HepG2 (cell line): ENCODE measurements around the gene PRRT1. TPM values are rescaled to one million over a fixed set of nuclear protein-coding genes. Genes with fewer than 3 reads are reported as not detected.

Source experiments
- CENPX ChIP-seq: sonication (generic); formaldehyde crosslinking; IDR thresholded peaks from 2 replicates; pipeline ENCODE4 v1.9.0; 2021; ENCODE audit warnings: mild to moderate bottlenecking, missing genetic modification reagents, moderate library complexity
- GABPB1 ChIP-seq: IDR thresholded peaks from 2 replicates; pipeline ENCODE4 v1.6.1; 2016; ENCODE audit warnings: mild to moderate bottlenecking, missing genetic modification reagents, moderate library complexity, missing compliant biosample characterization
- MED1 ChIP-seq: sonication (generic); formaldehyde crosslinking; IDR thresholded peaks from 2 replicates; pipeline ENCODE4 v1.4.0; 2020; ENCODE audit warnings: missing genetic modification reagents
- NR2C2 ChIP-seq: sonication (generic); formaldehyde crosslinking; IDR thresholded peaks from 2 replicates; pipeline ENCODE4 v1.4.0; 2020; ENCODE audit warnings: missing genetic modification reagents, mild to moderate bottlenecking, moderate library complexity, borderline replicate concordance
- RBM22 ChIP-seq: fragments of 200-400 bp; formaldehyde crosslinking; optimal IDR thresholded peaks from 2 replicates; pipeline ENCODE3; 2017; ENCODE audit warnings: mild to moderate bottlenecking, low read length, moderate library complexity
- THYN1 ChIP-seq: sonication (generic); formaldehyde crosslinking; IDR thresholded peaks from 2 replicates; pipeline ENCODE4 v1.8.1; 2023; ENCODE audit warnings: low read depth, mild to moderate bottlenecking, moderate library complexity, missing genetic modification reagents, borderline replicate concordance
- ZNF605 ChIP-seq: sonication (generic); formaldehyde crosslinking; IDR thresholded peaks from 2 replicates; pipeline ENCODE4 v1.8.0; 2022; ENCODE audit warnings: mild to moderate bottlenecking, missing genetic modification reagents
- polyA plus RNA-seq, 8 experiments: library from polyadenylated mRNA; depleted of rRNA in 3 of 8; stranded (reverse) in 7 of 8; unstranded in 1 of 8; fragments of >200 nt; fragmentation: Illumina TruSeq in 4 of 8; extraction: Trizol in 4 of 8; gene quantifications; 2 replicates each; pipeline versions ENCODE4 v1.2.1 to v1.2.3, GENCODE V29; 2011 to 2016; ENCODE audit warnings: low read depth in 4 of 8, missing spikeins in 1 of 8, mixed read lengths in 1 of 8; ENCODE audit not compliant: insufficient read depth in 1 of 8
- total RNA-seq, 5 experiments: library from RNA; depleted of rRNA; stranded (reverse); fragments of >200 nt; fragmentation: Illumina TruSeq; extraction: Trizol; gene quantifications; 2 replicates each; pipeline ENCODE4 v1.2.3, GENCODE V29; 2016; ENCODE audit warnings: low read depth in 1 of 5
- TF ChIP-seq, protein P1 (sequence below): sonication (generic); formaldehyde crosslinking; IDR thresholded peaks from 2 replicates; pipeline ENCODE4 v1.5.0; 2020; ENCODE audit warnings: mild to moderate bottlenecking, missing genetic modification reagents, borderline replicate concordance
- TF ChIP-seq, protein P2 (sequence below): sonication (generic); formaldehyde crosslinking; IDR thresholded peaks from 2 replicates; pipeline ENCODE4 v1.5.1; 2020; ENCODE audit warnings: mild to moderate bottlenecking, missing genetic modification reagents
- TF ChIP-seq, protein P3 (sequence below): sonication (generic); formaldehyde crosslinking; IDR thresholded peaks from 2 replicates; pipeline ENCODE4 v1.4.0; 2020; ENCODE audit warnings: missing genetic modification reagents
- TF ChIP-seq, protein P4 (sequence below): sonication (generic); formaldehyde crosslinking; IDR thresholded peaks from 2 replicates; pipeline ENCODE4 v1.4.0; 2020; ENCODE audit warnings: mild to moderate bottlenecking, missing genetic modification reagents, borderline replicate concordance

The PRRT1 gene
- total and polyA plus RNA-seq, 2 of the 13 experiments (the other 11 are each of a cell fraction or from before 2014, with no cell fraction given) = 0.64 to 1.4 TPM

DNA sequence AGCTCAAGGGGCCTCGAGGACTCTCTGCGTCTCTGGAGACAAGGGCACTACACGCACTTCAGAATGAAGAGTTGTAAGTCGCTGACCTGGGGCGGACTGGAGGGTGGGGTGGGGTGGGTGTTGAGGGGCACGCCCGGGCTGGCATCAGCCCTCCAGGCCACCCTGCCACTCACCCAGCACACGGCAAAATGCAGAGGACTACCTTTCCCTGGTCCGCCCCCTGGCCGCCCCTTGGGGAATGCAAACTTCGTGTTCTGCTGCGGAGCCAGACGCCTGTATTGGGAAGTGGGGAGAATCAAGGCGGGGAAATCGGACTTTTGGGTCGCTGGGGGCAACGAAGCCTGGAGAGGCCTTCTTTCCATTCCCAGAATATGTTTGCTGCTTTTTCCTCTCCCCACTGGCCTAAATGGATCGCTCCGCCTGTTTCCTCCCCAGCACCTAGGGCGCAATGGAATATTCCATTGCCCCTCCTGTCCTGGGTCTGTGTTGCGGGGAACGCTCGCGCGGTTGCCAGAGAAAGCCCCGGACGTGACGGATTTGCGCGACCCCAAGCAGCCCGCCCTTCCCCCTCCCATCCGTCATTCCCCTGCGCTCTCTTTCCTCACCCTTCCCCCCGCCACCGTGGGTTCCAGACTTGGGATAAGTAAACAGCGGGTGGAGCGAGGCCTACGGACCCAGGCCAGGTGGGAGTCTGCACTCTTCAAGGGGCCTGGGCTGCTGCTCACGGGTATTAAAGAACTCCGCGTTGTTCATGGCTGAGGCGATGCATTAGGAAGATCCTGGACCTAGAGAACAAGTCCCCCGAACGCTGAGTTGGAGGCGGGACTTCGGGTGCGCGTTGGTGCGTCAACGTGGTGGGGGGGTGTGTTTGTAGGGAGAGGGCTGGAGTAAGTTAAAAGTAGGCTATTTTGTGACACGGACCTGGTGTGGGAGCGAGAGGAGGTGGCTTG is 2.1 kb upstream of the PRRT1 start, which contains the start of gene PPT2 (continued):
- peak; percentile 93 for TF ChIP-seq NR2C2 (CRISPR knock-in tag)
- peak; percentile 79 for TF ChIP-seq MED1
- TF ChIP-seq, protein P1, sequence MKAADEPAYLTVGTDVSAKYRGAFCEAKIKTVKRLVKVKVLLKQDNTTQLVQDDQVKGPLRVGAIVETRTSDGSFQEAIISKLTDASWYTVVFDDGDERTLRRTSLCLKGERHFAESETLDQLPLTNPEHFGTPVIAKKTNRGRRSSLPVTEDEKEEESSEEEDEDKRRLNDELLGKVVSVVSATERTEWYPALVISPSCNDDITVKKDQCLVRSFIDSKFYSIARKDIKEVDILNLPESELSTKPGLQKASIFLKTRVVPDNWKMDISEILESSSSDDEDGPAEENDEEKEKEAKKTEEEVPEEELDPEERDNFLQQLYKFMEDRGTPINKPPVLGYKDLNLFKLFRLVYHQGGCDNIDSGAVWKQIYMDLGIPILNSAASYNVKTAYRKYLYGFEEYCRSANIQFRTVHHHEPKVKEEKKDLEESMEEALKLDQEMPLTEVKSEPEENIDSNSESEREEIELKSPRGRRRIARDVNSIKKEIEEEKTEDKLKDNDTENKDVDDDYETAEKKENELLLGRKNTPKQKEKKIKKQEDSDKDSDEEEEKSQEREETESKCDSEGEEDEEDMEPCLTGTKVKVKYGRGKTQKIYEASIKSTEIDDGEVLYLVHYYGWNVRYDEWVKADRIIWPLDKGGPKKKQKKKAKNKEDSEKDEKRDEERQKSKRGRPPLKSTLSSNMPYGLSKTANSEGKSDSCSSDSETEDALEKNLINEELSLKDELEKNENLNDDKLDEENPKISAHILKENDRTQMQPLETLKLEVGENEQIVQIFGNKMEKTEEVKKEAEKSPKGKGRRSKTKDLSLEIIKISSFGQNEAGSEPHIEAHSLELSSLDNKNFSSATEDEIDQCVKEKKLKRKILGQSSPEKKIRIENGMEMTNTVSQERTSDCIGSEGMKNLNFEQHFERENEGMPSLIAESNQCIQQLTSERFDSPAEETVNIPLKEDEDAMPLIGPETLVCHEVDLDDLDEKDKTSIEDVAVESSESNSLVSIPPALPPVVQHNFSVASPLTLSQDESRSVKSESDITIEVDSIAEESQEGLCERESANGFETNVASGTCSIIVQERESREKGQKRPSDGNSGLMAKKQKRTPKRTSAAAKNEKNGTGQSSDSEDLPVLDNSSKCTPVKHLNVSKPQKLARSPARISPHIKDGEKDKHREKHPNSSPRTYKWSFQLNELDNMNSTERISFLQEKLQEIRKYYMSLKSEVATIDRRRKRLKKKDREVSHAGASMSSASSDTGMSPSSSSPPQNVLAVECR (CRISPR knock-in tag) = peak; percentile 84
- TF ChIP-seq, protein P2, sequence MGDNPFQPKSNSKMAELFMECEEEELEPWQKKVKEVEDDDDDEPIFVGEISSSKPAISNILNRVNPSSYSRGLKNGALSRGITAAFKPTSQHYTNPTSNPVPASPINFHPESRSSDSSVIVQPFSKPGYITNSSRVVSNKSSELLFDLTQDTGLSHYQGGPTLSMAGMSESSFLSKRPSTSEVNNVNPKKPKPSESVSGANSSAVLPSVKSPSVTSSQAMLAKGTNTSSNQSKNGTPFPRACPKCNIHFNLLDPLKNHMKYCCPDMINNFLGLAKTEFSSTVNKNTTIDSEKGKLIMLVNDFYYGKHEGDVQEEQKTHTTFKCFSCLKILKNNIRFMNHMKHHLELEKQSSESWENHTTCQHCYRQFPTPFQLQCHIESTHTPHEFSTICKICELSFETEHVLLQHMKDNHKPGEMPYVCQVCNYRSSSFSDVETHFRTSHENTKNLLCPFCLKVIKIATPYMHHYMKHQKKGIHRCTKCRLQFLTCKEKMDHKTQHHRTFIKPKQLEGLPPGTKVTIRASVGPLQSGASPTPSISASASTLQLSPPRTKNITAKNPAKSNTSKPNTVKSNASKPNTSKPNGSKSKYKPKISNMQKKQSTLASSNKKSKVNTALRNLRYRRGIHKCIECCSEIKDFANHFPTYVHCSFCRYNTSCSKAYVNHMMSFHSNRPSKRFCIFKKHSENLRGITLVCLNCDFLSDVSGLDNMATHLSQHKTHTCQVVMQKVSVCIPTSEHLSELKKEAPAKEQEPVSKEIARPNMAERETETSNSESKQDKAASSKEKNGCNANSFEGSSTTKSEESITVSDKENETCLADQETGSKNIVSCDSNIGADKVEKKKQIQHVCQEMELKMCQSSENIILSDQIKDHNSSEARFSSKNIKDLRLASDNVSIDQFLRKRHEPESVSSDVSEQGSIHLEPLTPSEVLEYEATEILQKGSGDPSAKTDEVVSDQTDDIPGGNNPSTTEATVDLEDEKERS (CRISPR knock-in tag) = no peak
- TF ChIP-seq CENPX (CRISPR knock-in tag) = no peak
- no peak for TF ChIP-seq THYN1 (CRISPR knock-in tag)
- peak; percentile 76 for TF ChIP-seq RBM22
- TF ChIP-seq, protein P3, sequence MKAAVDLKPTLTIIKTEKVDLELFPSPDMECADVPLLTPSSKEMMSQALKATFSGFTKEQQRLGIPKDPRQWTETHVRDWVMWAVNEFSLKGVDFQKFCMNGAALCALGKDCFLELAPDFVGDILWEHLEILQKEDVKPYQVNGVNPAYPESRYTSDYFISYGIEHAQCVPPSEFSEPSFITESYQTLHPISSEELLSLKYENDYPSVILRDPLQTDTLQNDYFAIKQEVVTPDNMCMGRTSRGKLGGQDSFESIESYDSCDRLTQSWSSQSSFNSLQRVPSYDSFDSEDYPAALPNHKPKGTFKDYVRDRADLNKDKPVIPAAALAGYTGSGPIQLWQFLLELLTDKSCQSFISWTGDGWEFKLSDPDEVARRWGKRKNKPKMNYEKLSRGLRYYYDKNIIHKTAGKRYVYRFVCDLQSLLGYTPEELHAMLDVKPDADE (CRISPR knock-in tag) = peak; percentile 88; the same call in 1 of the 2 replicates
- TF ChIP-seq, protein P4, sequence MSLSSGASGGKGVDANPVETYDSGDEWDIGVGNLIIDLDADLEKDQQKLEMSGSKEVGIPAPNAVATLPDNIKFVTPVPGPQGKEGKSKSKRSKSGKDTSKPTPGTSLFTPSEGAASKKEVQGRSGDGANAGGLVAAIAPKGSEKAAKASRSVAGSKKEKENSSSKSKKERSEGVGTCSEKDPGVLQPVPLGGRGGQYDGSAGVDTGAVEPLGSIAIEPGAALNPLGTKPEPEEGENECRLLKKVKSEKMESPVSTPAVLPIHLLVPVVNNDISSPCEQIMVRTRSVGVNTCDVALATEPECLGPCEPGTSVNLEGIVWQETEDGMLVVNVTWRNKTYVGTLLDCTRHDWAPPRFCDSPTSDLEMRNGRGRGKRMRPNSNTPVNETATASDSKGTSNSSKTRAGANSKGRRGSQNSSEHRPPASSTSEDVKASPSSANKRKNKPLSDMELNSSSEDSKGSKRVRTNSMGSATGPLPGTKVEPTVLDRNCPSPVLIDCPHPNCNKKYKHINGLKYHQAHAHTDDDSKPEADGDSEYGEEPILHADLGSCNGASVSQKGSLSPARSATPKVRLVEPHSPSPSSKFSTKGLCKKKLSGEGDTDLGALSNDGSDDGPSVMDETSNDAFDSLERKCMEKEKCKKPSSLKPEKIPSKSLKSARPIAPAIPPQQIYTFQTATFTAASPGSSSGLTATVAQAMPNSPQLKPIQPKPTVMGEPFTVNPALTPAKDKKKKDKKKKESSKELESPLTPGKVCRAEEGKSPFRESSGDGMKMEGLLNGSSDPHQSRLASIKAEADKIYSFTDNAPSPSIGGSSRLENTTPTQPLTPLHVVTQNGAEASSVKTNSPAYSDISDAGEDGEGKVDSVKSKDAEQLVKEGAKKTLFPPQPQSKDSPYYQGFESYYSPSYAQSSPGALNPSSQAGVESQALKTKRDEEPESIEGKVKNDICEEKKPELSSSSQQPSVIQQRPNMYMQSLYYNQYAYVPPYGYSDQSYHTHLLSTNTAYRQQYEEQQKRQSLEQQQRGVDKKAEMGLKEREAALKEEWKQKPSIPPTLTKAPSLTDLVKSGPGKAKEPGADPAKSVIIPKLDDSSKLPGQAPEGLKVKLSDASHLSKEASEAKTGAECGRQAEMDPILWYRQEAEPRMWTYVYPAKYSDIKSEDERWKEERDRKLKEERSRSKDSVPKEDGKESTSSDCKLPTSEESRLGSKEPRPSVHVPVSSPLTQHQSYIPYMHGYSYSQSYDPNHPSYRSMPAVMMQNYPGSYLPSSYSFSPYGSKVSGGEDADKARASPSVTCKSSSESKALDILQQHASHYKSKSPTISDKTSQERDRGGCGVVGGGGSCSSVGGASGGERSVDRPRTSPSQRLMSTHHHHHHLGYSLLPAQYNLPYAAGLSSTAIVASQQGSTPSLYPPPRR (CRISPR knock-in tag) = peak; percentile 47; the same call in 1 of the 2 replicates
- peak; percentile 71; the same call in 1 of the 2 replicates for TF ChIP-seq ZNF605 (CRISPR knock-in tag)
- TF ChIP-seq GABPB1 (CRISPR knock-in tag) = peak; percentile 94
